GM12873 (cell line): ENCODE data around the gene CACNA1C.

Source experiments
- TF ChIP-seq, protein P1 (sequence below): IDR thresholded peaks from 2 replicates; pipeline ENCODE4 v1.5.1; 2012; ENCODE audit warnings: low read depth, mild to moderate bottlenecking, moderate library complexity, low read length, control low read depth; ENCODE audit not compliant: insufficient read depth; ENCODE audit errors: missing control alignments

Gene CACNA1C

DNA sequence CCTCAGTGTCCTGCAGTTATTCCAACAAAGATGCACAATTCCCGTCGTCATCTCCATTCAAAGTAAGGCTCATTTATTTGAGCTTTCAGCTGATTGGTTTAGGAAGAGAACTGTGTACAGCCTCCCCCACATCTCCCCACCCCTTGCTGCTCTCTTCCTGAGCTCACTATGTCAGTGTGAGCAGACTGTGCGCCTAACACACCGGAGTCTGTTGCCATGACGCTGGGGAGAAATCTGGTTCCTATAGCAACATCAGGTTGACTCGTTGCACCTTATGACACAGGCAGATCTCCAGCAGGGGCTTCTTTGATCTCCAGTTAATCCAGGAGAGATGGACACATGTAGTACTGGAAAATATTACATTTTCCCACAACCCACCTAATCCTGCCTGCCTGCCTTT, 319.4 kb downstream of the CACNA1C start:
- TF ChIP-seq, protein P1, sequence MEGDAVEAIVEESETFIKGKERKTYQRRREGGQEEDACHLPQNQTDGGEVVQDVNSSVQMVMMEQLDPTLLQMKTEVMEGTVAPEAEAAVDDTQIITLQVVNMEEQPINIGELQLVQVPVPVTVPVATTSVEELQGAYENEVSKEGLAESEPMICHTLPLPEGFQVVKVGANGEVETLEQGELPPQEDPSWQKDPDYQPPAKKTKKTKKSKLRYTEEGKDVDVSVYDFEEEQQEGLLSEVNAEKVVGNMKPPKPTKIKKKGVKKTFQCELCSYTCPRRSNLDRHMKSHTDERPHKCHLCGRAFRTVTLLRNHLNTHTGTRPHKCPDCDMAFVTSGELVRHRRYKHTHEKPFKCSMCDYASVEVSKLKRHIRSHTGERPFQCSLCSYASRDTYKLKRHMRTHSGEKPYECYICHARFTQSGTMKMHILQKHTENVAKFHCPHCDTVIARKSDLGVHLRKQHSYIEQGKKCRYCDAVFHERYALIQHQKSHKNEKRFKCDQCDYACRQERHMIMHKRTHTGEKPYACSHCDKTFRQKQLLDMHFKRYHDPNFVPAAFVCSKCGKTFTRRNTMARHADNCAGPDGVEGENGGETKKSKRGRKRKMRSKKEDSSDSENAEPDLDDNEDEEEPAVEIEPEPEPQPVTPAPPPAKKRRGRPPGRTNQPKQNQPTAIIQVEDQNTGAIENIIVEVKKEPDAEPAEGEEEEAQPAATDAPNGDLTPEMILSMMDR, result no peak

DNA sequence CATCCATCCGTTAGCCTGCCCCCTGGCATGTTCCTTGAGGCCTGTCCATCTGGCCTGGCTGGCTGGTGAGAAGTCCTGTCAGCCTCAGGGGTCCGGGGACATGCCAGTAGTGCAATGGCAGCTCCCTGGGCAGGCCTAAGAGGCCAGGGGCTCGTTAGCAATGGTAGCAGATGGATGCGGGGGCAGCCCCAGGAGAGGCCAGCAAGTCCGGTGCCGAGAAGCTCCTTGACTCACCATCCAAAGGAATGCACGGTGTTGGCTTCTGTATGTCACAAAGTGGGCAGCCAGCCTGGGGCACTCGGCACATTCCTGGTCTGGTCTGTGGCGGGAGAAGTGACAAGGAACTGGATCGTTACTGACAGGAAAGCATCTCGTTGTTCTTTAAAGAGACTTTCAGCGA, 319.9 kb downstream of the CACNA1C start:
- TF ChIP-seq, protein P1, result no peak

DNA sequence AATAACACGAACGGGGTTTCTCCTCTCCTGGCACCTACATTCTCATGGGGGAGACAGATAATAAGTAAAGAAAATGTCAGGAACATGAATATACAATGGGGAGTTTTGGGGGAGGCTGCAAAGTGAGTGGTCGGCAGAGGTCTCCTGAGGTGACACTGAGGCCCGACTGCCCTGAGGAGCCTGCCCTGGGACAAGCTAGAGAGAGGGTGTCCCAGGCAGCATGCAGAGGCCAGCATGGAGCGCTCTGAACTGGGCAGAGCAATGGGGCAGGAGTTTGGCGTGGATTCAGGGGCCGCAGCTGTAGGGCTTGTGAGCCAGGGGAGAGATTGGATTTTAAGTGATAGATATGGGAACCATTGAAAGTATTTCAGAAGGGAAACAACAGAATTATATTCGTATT, 320.5 kb downstream of the CACNA1C start:
- TF ChIP-seq, protein P1, result no peak

DNA sequence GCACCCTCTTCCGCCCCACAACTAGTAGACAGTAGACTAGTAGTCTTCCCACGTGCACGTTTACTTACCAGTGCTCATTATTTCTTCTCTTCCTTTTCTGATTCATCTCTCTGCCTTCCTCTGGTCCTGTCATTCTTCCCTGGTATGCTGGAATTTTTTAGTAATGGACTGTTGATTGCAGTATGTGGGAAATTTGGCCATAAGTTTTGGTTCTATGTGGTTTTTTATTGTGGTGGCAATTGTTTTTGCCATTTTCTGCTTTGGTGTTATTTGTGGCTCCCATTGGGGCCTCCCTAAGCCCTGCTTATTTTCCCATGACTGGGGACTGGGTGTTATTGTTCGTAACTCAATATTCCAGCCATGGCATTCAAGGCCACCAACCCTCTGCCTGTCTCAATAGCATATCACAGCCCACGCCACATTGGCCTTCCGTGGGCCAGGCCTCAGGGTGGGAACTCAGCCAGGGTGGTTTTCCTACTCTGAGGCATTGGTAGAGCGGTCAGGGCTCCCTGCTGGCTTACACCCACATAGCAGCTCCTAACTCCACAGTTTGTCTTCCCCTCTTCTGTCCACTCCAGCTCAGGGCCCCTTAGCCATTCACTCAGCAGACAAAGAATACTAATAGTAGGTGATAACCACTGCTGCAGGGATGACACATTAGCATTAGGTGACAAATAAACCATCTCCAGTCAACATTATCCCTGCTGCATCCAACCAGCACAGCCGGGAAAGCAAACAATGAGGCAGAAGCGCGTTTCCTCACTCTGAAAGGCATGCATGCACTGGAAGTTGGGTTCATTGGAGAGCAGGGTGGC, 321.5 kb downstream of the CACNA1C start:
- TF ChIP-seq, protein P1, result no peak

- TF ChIP-seq, protein P1, result no peak
Measured at GRCh38 chr12:2375871-2376270, 323.1 kb downstream of the CACNA1C start.

DNA sequence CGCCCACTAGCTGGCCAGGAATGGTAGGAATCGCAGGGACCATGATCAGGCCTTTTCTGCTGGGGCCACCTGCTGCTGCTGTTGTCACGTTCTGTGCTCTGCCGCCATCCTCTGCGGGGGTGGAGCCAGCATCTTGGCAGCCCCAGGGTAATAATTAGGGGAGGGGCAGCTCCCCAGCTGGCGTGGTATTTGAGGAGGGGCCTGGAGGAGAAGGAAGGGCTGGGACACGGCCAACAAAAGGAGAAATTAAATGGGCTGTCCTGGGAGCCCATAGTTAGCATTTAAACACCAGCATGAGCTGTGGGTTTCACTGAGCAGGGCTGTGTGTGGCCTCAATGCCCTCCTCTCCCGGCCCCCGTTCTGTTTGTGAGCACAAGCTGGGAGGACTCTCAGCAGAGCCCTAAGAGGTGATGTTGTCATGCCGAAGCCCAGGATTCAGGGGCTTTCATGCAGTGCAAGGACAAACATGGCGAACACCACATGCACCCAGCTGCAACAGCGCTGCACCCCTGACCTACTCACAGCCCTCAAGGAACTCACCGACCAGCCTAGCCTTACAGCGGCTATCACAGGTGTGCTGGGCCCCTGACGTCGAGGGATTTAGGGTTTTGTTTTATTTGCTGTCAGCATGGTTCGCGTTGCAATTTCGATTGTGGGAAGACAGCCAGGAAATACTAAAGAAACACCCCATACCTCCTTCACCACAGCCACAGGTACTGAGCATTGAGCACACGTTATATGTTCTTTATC, 324.3 kb downstream of the CACNA1C start:
- TF ChIP-seq, protein P1, result no peak

DNA sequence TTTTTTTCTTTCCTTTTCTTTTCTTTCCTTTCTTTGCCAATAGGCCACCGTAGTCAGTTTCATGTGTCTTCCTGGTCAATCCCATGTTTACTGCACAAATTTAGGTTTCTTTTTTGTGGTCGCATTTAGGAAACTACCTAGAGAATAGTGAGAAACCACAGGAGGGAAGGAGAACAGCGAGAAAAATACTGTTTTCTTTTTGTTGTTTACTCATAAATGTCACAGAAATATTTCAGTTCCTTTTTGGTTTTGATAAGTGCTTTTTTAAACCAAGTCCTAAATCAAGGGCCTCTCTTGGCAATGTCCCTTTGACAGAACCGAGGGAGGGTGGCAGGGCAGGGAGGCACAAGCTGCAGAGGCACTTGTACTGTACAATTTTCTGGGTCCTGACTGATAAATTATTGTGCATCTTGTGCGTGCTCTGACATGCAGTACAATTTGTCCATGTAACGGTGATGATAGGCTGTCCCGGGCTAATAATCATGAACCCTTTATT, 326.1 kb downstream of the CACNA1C start:
- TF ChIP-seq, protein P1, result no peak
